Liver (tissue), 9 donors: Measurements from ENCODE around the gene RBM23. TPM values are rescaled to one million over a fixed set of nuclear protein-coding genes. Genes with fewer than 3 reads are reported as not detected.

ENCODE experiments used
- DNase-seq: peaks from one replicate; pipeline ENCODE4 v3.0.0-alpha.2; 2017; ENCODE audit warnings: low spot score
- H3K27ac ChIP-seq, 2 donors: one replicate each; pipeline ENCODE4 v1.7.0; 2013; ENCODE audit warnings: inconsistent platforms in 2 of 2, low read length in 2 of 2, control low read depth in 1 of 2, low read depth in 1 of 2, mild to moderate bottlenecking in 1 of 2
- H3K27me3 ChIP-seq, 4 donors: one replicate each; pipeline versions ENCODE4 v1.6.1 to v1.7.0; 2013; ENCODE audit warnings: low read length in 3 of 4, inconsistent platforms in 1 of 4, mild to moderate bottlenecking in 1 of 4, moderate library complexity in 1 of 4; ENCODE audit not compliant: control insufficient read depth in 4 of 4, insufficient read depth in 4 of 4
- H3K36me3 ChIP-seq, 4 donors: one replicate each; pipeline versions ENCODE4 v1.6.1 to v1.7.0; 2013; ENCODE audit warnings: low read length in 3 of 4, mild to moderate bottlenecking in 3 of 4, low read depth in 1 of 4, moderate library complexity in 1 of 4; ENCODE audit not compliant: control insufficient read depth in 4 of 4, insufficient read depth in 3 of 4
- H3K4me1 ChIP-seq, 4 donors: one replicate each; pipeline versions ENCODE4 v1.6.1 to v1.7.0; 2013; ENCODE audit warnings: low read length in 3 of 4, mild to moderate bottlenecking in 3 of 4, moderate library complexity in 1 of 4; ENCODE audit not compliant: control insufficient read depth in 4 of 4, insufficient read depth in 4 of 4
- H3K4me3 ChIP-seq, 3 donors: one replicate each; pipeline versions ENCODE4 v1.6.1 to v1.7.0; 2013; ENCODE audit warnings: low read length in 3 of 3, control low read depth in 1 of 3, low read depth in 1 of 3, mild to moderate bottlenecking in 1 of 3
- H3K9ac ChIP-seq, 2 donors: one replicate each; pipeline ENCODE4 v1.7.0; 2013; ENCODE audit warnings: low read length in 2 of 2, mild to moderate bottlenecking in 2 of 2, moderate library complexity in 2 of 2, control low read depth in 1 of 2, low read depth in 1 of 2
- H3K9me3 ChIP-seq, 4 donors: one replicate each; pipeline versions ENCODE4 v1.6.1 to v1.7.0; 2013; ENCODE audit warnings: low read length in 3 of 4; ENCODE audit not compliant: control insufficient read depth in 4 of 4
- ATF3 ChIP-seq: IDR thresholded peaks from 2 replicates; pipeline ENCODE4 v1.6.1; 2016; ENCODE audit warnings: antibody characterized with exemption
- CTCF ChIP-seq: fragments of 150-350 bp; IDR thresholded peaks from 2 replicates; pipeline ENCODE4 v1.5.1; 2017; ENCODE audit warnings: improper control_type of control experiment, low read depth, low read length; ENCODE audit not compliant: missing input control
- EGR1 ChIP-seq, 2 donors: IDR thresholded peaks; 2 replicates each; pipeline ENCODE4 v1.6.1; 2016 to 2018; ENCODE audit warnings: antibody characterized with exemption in 2 of 2, low read depth in 2 of 2
- FOXA1 ChIP-seq: IDR thresholded peaks from 2 replicates; pipeline ENCODE4 v1.6.1; 2016; ENCODE audit warnings: antibody characterized with exemption
- FOXA2 ChIP-seq: IDR thresholded peaks from 2 replicates; pipeline ENCODE4 v1.6.1; 2016; ENCODE audit warnings: antibody characterized with exemption
- GABPA ChIP-seq, 2 donors: IDR thresholded peaks in 1 of 2; conservative IDR thresholded peaks in 1 of 2; 2 replicates each; pipeline ENCODE4 v1.6.1; 2016; ENCODE audit warnings: antibody characterized with exemption in 2 of 2, mild to moderate bottlenecking in 1 of 2, moderate library complexity in 1 of 2
- HNF4A ChIP-seq, 2 donors: conservative IDR thresholded peaks; 2 replicates each; pipeline ENCODE4 v1.6.1; 2016; ENCODE audit warnings: antibody characterized with exemption in 2 of 2, mild to moderate bottlenecking in 2 of 2
- HNF4G ChIP-seq: IDR thresholded peaks from 2 replicates; pipeline ENCODE4 v1.6.1; 2016; ENCODE audit warnings: antibody characterized with exemption
- JUND ChIP-seq, 2 donors: IDR thresholded peaks; 2 replicates each; pipeline ENCODE4 v1.6.1; 2016; ENCODE audit warnings: antibody characterized with exemption in 2 of 2
- MAX ChIP-seq: IDR thresholded peaks from 2 replicates; pipeline ENCODE4 v1.6.1; 2016; ENCODE audit warnings: antibody characterized with exemption
- NR2F2 ChIP-seq: IDR thresholded peaks from 2 replicates; pipeline ENCODE4 v1.6.1; 2016; ENCODE audit warnings: antibody characterized with exemption
- RAD21 ChIP-seq, 2 donors: IDR thresholded peaks; 2 replicates each; pipeline ENCODE4 v1.6.1; 2016; ENCODE audit warnings: antibody characterized with exemption in 2 of 2, mild to moderate bottlenecking in 2 of 2
- REST ChIP-seq: IDR thresholded peaks from 2 replicates; pipeline ENCODE4 v1.6.1; 2016; ENCODE audit warnings: antibody characterized with exemption, mild to moderate bottlenecking
- RXRA ChIP-seq, 2 donors: IDR thresholded peaks; 2 replicates each; pipeline ENCODE4 v1.6.1; 2017 to 2018; ENCODE audit warnings: antibody characterized with exemption in 2 of 2, mild to moderate bottlenecking in 1 of 2
- TAF1 ChIP-seq: conservative IDR thresholded peaks from 2 replicates; pipeline ENCODE4 v1.6.1; 2016; ENCODE audit warnings: antibody characterized with exemption, mild to moderate bottlenecking
- YY1 ChIP-seq: IDR thresholded peaks from 2 replicates; pipeline ENCODE4 v1.6.1; 2016; ENCODE audit warnings: antibody characterized with exemption, mild to moderate bottlenecking
- ZBTB33 ChIP-seq: IDR thresholded peaks from 2 replicates; pipeline ENCODE4 v1.6.1; 2016; ENCODE audit warnings: antibody characterized with exemption
- WGBS: extraction: QIAGEN DNeasy Blood & Tissue Kit; methylation state at CpG from one replicate; pipeline ENCODE4 v1.1.7; 2013; 5-methylcytosine and 5-hydroxymethylcytosine counted together
- polyA plus RNA-seq, 2 donors: library from polyadenylated mRNA; stranded (reverse) in 1 of 2; unstranded in 1 of 2; fragments of 200-250 nt in 1 of 2; fragments of >200 nt in 1 of 2; fragmentation: Nextera tagmentation in 1 of 2; extraction: Ambion mirVana in 1 of 2; gene quantifications; one replicate each; pipeline versions ENCODE4 v1.2.1 to v1.2.3, GENCODE V29; 2013 to 2015
- total RNA-seq, 2 donors: library from RNA; depleted of rRNA; stranded (reverse); fragments of >200 nt; gene quantifications; one replicate each; pipeline ENCODE4 v1.2.3, GENCODE V29; 2014
- donor health status: healthy.
- donor health status: healthy.
- donor health status: healthy.
- donor health status: healthy.
- donor health status: healthy.

RBM23 gene
- total and polyA plus RNA-seq, 4 donors = 22.3 to 242 (median 31.4) TPM

- TF ChIP-seq ZBTB33 = peak; percentile 68
- TF ChIP-seq ATF3 = peak; percentile 100
- TF ChIP-seq GABPA (IDR thresholded peaks at IDR 0.05 in 1 of 2, conservative IDR thresholded peaks at IDR 0.05 in 1 of 2) = peak in 1 of 2 donors; percentile 61
Measured at GRCh38 chr14:22929104-22929960, 10.4 kb upstream of the RBM23 start, which contains the start of gene PRMT5 (continued).

GRCh38 chr14:22928237-22929103, 9.5 kb upstream of the RBM23 start:
- no peaks in the 10 kb centered on the region for H3K27me3 ChIP-seq
- DNase-seq = no peak
- 25% methylated on average over 12 of the region's 12 CpGs for WGBS

More at GRCh38 chr14:22928237-22929103, 9.5 kb upstream of the RBM23 start:
- Histone ChIP-seq H3K27ac (peak overlapping the region; percentile 88 to 89), H3K9ac (peak overlapping the region; percentile 87 to 88), H3K4me3 (peak overlapping the region; percentile 66 to 98 (median 78)), H3K9me3 (no peaks in the 10 kb centered on the region), H3K4me1 (peaks cover 0 to 22% (median 13%) of the 10 kb centered on the region in 4 donors), H3K36me3 (peaks cover 0 to 21% (median 19%) of the 10 kb centered on the region in 4 donors)
- TF ChIP-seq RAD21 (IDR thresholded peaks at IDR 0.05) = no peak
- TF ChIP-seq REST = no peak
- no peak for TF ChIP-seq EGR1 (IDR thresholded peaks at IDR 0.05; ENCODE audit: low read depth in 2 of 2)
- no peak for TF ChIP-seq GABPA (IDR thresholded peaks at IDR 0.05 in 1 of 2, conservative IDR thresholded peaks at IDR 0.05 in 1 of 2)
- TF ChIP-seq YY1 = no peak
- TF ChIP-seq TAF1 = no peak
- TF ChIP-seq FOXA1 = no peak
- no peak for TF ChIP-seq CTCF
- no peak for TF ChIP-seq FOXA2
- TF ChIP-seq ATF3 = no peak
- TF ChIP-seq JUND (IDR thresholded peaks at IDR 0.05) = no peak
- no peak for TF ChIP-seq MAX
- no peak for TF ChIP-seq RXRA (IDR thresholded peaks at IDR 0.05)
- no peak for TF ChIP-seq HNF4A (conservative IDR thresholded peaks at IDR 0.05)
- TF ChIP-seq NR2F2 = no peak
- TF ChIP-seq HNF4G = no peak
